GM23248 (cell line): Measurements from ENCODE around the gene YAF2.

Experiments
- EZH2 ChIP-seq: fragments of 200-600 bp; sonication (generic); IDR thresholded peaks from 2 replicates; pipeline ENCODE4 v1.6.1; 2018; ENCODE audit warnings: antibody characterized with exemption, mild to moderate bottlenecking; ENCODE audit not compliant: insufficient read depth, poor library complexity, severe bottlenecking
- EZH2phosphoT487 ChIP-seq: fragments of 200-600 bp; sonication (generic); IDR thresholded peaks from 2 replicates; pipeline ENCODE4 v1.6.1; 2018; ENCODE audit warnings: antibody characterized with exemption, moderate library complexity, mild to moderate bottlenecking, low read depth; ENCODE audit not compliant: insufficient read depth

GRCh38 chr12:42124764-42125387, 113.2 kb downstream of the YAF2 start:
- TF ChIP-seq EZH2 (no peak), EZH2phosphoT487 (no peak)
